MM.1S (cell line): Measurements from ENCODE around the gene DPH3.

Experiments used
- DNase-seq: peaks from one replicate; pipeline ENCODE4 v3.0.0-alpha.2; 2015
- H2AFZ ChIP-seq: fragments of 300-600 bp; sonication (generic); 2 replicates; pipeline ENCODE4 v1.6.0; 2016; ENCODE audit warnings: antibody characterized with exemption, low read length
- H3F3A ChIP-seq: fragments of 300-600 bp; sonication (generic); 2 replicates; pipeline ENCODE4 v1.6.1; 2016; ENCODE audit warnings: mild to moderate bottlenecking, antibody characterized with exemption, low read length, moderate library complexity, mixed read lengths; ENCODE audit not compliant: insufficient read depth
- H3K27ac ChIP-seq: fragments of 300-600 bp; sonication (generic); 2 replicates; pipeline ENCODE4 v1.5.1; 2016; ENCODE audit warnings: mild to moderate bottlenecking, low read length
- H3K27me3 ChIP-seq: fragments of 300-600 bp; sonication (generic); replicated peaks from 2 replicates; pipeline ENCODE4 v1.6.0; 2016; ENCODE audit warnings: low read length; ENCODE audit not compliant: insufficient read depth
- H3K36me3 ChIP-seq: fragments of 300-600 bp; sonication (generic); replicated peaks from 2 replicates; pipeline ENCODE4 v1.6.1; 2016; ENCODE audit warnings: mild to moderate bottlenecking, low read length, mixed read lengths; ENCODE audit not compliant: insufficient read depth
- H3K4me1 ChIP-seq: fragments of 300-600 bp; sonication (generic); 2 replicates; pipeline ENCODE4 v1.6.1; 2016; ENCODE audit warnings: low read length, mixed read lengths
- H3K4me2 ChIP-seq: fragments of 300-600 bp; sonication (generic); 2 replicates; pipeline ENCODE4 v1.6.0; 2016; ENCODE audit warnings: low read depth, low read length
- H3K4me3 ChIP-seq: fragments of 300-600 bp; sonication (generic); 2 replicates; pipeline ENCODE4 v1.5.1; 2016; ENCODE audit warnings: low read length, mixed read lengths
- H3K79me2 ChIP-seq: fragments of 300-600 bp; sonication (generic); 2 replicates; pipeline ENCODE4 v1.6.1; 2016; ENCODE audit warnings: mixed run types, low read length, mixed read lengths
- H3K9ac ChIP-seq: fragments of 300-600 bp; sonication (generic); 2 replicates; pipeline ENCODE4 v1.6.1; 2016; ENCODE audit warnings: low read length, mixed read lengths
- H3K9me2 ChIP-seq: fragments of 300-600 bp; sonication (generic); replicated peaks from 2 replicates; pipeline ENCODE4 v1.6.1; 2016; ENCODE audit warnings: mild to moderate bottlenecking, low read length, mixed read lengths; ENCODE audit not compliant: insufficient read depth
- H3K9me3 ChIP-seq: fragments of 300-600 bp; sonication (generic); replicated peaks from 2 replicates; pipeline ENCODE4 v1.6.1; 2016; ENCODE audit warnings: mild to moderate bottlenecking, low read length, mixed read lengths; ENCODE audit not compliant: insufficient read depth
- H4K20me1 ChIP-seq: fragments of 300-600 bp; sonication (generic); 2 replicates; pipeline ENCODE4 v1.6.1; 2016; ENCODE audit warnings: mild to moderate bottlenecking, low read length, moderate library complexity, mixed read lengths; ENCODE audit not compliant: insufficient read depth
- EZH2 ChIP-seq: fragments of 300-600 bp; sonication (generic); optimal IDR thresholded peaks from 2 replicates; pipeline ENCODE3; 2017; ENCODE audit warnings: low read depth, mild to moderate bottlenecking, antibody characterized with exemption, low read length, mixed read lengths
- EZH2phosphoT487 ChIP-seq: fragments of 300-600 bp; sonication (generic); IDR thresholded peaks from 2 replicates; pipeline ENCODE4 v1.6.1; 2018; ENCODE audit warnings: antibody characterized with exemption, low read length
- TF ChIP-seq, protein P1 (sequence below): fragments of 300-600 bp; sonication (generic); IDR thresholded peaks from 2 replicates; pipeline ENCODE4 v1.5.1; 2016; ENCODE audit warnings: antibody characterized with exemption, low read length, mixed read lengths

The DPH3 gene

DNA sequence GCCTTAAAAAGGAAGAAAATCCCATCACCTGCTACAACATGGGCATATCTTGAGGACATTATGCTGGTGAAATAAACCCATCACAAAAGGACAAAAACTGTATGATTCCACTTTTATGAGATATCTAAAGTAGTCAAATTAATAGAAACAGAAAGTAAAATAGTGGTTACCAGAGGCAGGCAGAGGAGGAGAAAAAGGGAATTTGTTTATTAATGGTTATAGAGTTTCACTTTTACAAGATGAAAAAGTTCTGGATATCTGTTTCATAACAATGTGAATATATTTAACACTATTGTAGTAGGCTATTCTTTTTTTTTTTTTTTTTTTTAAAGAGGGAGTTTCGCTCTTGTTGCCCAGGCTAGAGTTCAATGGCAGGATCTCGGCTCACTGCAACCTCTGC lies 40.4 kb downstream of the DPH3 start:
- TF ChIP-seq EZH2 = no peak
- TF ChIP-seq, protein P1, sequence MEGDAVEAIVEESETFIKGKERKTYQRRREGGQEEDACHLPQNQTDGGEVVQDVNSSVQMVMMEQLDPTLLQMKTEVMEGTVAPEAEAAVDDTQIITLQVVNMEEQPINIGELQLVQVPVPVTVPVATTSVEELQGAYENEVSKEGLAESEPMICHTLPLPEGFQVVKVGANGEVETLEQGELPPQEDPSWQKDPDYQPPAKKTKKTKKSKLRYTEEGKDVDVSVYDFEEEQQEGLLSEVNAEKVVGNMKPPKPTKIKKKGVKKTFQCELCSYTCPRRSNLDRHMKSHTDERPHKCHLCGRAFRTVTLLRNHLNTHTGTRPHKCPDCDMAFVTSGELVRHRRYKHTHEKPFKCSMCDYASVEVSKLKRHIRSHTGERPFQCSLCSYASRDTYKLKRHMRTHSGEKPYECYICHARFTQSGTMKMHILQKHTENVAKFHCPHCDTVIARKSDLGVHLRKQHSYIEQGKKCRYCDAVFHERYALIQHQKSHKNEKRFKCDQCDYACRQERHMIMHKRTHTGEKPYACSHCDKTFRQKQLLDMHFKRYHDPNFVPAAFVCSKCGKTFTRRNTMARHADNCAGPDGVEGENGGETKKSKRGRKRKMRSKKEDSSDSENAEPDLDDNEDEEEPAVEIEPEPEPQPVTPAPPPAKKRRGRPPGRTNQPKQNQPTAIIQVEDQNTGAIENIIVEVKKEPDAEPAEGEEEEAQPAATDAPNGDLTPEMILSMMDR = no peak
- TF ChIP-seq EZH2phosphoT487 = no peak
- no peaks in the 10 kb centered on the region for H3K36me3 ChIP-seq
- H3K9me2 ChIP-seq = no peaks in the 10 kb centered on the region
- H2AFZ ChIP-seq = no peak overlapping the region
- no peaks in the 10 kb centered on the region for H3K4me1 ChIP-seq
- H4K20me1 ChIP-seq = no peaks in the 10 kb centered on the region
- DNase-seq = no peak
- no peak overlapping the region for H3K4me3 ChIP-seq
- H3K79me2 ChIP-seq = no peaks in the 10 kb centered on the region
- no peaks in the 10 kb centered on the region for H3K9me3 ChIP-seq
- no peak overlapping the region for H3K27ac ChIP-seq
- H3K9ac ChIP-seq = no peak overlapping the region
- no peaks in the 10 kb centered on the region for H3F3A ChIP-seq
- no peaks in the 10 kb centered on the region for H3K27me3 ChIP-seq
- no peak overlapping the region for H3K4me2 ChIP-seq

DNA sequence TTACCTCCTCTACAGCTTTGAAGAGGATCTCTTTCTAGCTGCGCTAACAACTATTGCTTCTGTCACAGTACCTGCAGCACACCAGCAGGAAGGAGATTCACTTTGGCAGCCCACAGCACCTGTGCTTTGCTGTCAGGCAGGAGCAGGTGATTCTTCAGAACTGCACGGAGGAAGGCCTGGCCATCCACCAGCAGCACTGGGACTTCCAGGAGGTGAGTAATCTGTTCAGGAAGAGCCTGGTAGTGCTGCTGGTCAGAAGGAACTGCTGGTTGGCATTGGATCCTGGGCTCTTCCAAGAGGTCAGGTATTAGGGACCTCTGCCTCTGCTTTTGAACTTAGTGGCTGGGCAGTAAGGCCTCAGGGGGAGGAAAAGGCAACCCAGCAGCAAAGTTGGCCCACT lies 42.2 kb downstream of the DPH3 start:
- H3K9ac ChIP-seq = no peak overlapping the region
- H3K27me3 ChIP-seq = no peaks in the 10 kb centered on the region
- no peaks in the 10 kb centered on the region for H3K36me3 ChIP-seq
- no peaks in the 10 kb centered on the region for H3K4me1 ChIP-seq
- no peak for DNase-seq
- no peak overlapping the region for H3K4me2 ChIP-seq
- no peak overlapping the region for H3K4me3 ChIP-seq
- H3K9me3 ChIP-seq = no peaks in the 10 kb centered on the region
- H2AFZ ChIP-seq = no peak overlapping the region
- no peaks in the 10 kb centered on the region for H3K9me2 ChIP-seq
- no peaks in the 10 kb centered on the region for H4K20me1 ChIP-seq
- TF ChIP-seq EZH2 (no peak), EZH2phosphoT487 (no peak)
- TF ChIP-seq, protein P1 = no peak
- no peak overlapping the region for H3K27ac ChIP-seq
- no peaks in the 10 kb centered on the region for H3F3A ChIP-seq
- H3K79me2 ChIP-seq = no peaks in the 10 kb centered on the region

DNA sequence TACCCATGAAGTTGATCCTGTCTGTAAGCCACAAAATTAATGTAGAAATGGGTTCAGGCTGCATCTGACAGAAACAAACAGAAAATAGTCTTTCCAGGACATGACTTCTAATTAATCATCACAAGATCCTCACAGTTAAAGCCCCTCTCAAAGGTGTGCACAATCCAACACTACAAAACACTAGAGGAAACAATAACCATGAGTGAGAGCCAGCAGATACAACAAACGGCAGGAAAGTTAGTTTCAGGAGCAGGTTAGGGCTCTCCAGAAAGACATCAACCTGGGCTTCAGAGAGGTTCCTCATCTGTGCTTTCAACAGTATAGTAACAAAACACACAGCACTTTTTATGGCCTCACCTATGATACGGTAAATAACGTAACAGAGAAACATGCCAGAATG lies 42.8 kb downstream of the DPH3 start:
- no peaks in the 10 kb centered on the region for H3K36me3 ChIP-seq
- TF ChIP-seq, protein P1 = no peak
- no peak overlapping the region for H2AFZ ChIP-seq
- H3K9me2 ChIP-seq = no peaks in the 10 kb centered on the region
- no peak overlapping the region for H3K4me3 ChIP-seq
- H3K79me2 ChIP-seq = no peaks in the 10 kb centered on the region
- no peak overlapping the region for H3K4me2 ChIP-seq
- no peaks in the 10 kb centered on the region for H3K4me1 ChIP-seq
- no peaks in the 10 kb centered on the region for H3F3A ChIP-seq
- H3K9ac ChIP-seq = no peak overlapping the region
- H3K9me3 ChIP-seq = no peaks in the 10 kb centered on the region
- no peaks in the 10 kb centered on the region for H4K20me1 ChIP-seq
- DNase-seq = no peak
- H3K27ac ChIP-seq = no peak overlapping the region
- H3K27me3 ChIP-seq = no peaks in the 10 kb centered on the region

DNA sequence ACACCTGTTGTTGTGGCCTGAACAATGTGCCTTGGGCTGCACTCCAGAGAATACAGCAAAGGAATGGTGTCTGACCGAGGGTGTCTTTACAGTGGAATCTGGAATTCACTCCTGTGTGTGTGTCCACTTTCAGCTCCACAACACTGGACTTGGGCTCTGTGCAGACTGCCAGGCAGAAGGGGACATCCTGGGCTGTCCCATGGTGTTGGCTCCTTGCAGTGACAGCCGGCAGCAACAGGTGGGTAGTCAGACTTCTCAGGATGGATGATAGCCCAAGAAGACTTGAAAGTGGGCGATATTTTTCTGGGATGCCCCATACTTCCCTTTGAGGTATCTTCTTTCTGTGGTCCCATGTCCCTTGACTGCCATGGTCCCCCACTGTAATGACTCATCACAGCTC lies 45.0 kb downstream of the DPH3 start:
- no peak overlapping the region for H2AFZ ChIP-seq
- no peak overlapping the region for H3K27ac ChIP-seq
- H3K27me3 ChIP-seq = no peaks in the 10 kb centered on the region
- no peaks in the 10 kb centered on the region for H3K4me1 ChIP-seq
- H3K79me2 ChIP-seq = no peaks in the 10 kb centered on the region
- no peak overlapping the region for H3K4me3 ChIP-seq
- no peaks in the 10 kb centered on the region for H4K20me1 ChIP-seq
- no peaks in the 10 kb centered on the region for H3F3A ChIP-seq
- H3K9me3 ChIP-seq = no peaks in the 10 kb centered on the region
- H3K9me2 ChIP-seq = no peaks in the 10 kb centered on the region
- TF ChIP-seq EZH2 = no peak
- TF ChIP-seq EZH2phosphoT487 = no peak
- TF ChIP-seq, protein P1 = no peak
- DNase-seq = no peak
- no peak overlapping the region for H3K9ac ChIP-seq
- H3K4me2 ChIP-seq = no peak overlapping the region
- no peaks in the 10 kb centered on the region for H3K36me3 ChIP-seq
